Caco-2 (cell line): ENCODE data around the gene EXOC6B. TPM values are rescaled to one million over a fixed set of nuclear protein-coding genes. Genes with fewer than 3 reads are reported as not detected.

Source experiments
- BruUV-seq: library from RNA; stranded (reverse); fragments of 400-500 nt; replicated peaks from 2 replicates; lab custom pipeline; 2021; lab: Mats Ljungman, UMichigan
- CTCF ChIA-PET: fragments of 300-600 bp; sonication (Branson Sonifier 250); formaldehyde crosslinking; loops from one replicate; lab custom pipeline; 2022; ENCODE audit warnings: antibody characterized with exemption; lab: Charles Lee
- POLR2A ChIA-PET: fragments of 300-600 bp; sonication (Branson Sonifier 250); formaldehyde crosslinking; loops from one replicate; lab custom pipeline; 2022; ENCODE audit warnings: antibody characterized with exemption; lab: Charles Lee
- DNase-seq, 2 experiments: peaks; one replicate each; pipeline versions ENCODE4 v3.0.0 to v3.0.0-alpha.2; 2020 to 2022
- H3K27me3 ChIP-seq: replicated peaks from 2 replicates; pipeline ENCODE4 v1.6.0; 2011; ENCODE audit warnings: low read length; ENCODE audit not compliant: control insufficient read depth, insufficient read depth
- H3K36me3 ChIP-seq: 2 replicates; pipeline ENCODE4 v1.5.1; 2011; ENCODE audit warnings: low read length; ENCODE audit not compliant: control insufficient read depth, insufficient read depth
- H3K4me1 ChIP-seq: fragments of 250-450 bp; sonication (Bioruptor Pico); 2 replicates; pipeline ENCODE4 v1.5.1; 2020; ENCODE audit warnings: mild to moderate bottlenecking
- H3K4me3 ChIP-seq: 2 replicates; pipeline ENCODE4 v1.5.1; 2011; ENCODE audit warnings: low read depth, mild to moderate bottlenecking, control low read depth, low read length
- H3K9me3 ChIP-seq: fragments of 250-450 bp; sonication (Bioruptor Pico); 2 replicates; pipeline ENCODE4 v1.5.1; 2020; ENCODE audit warnings: mild to moderate bottlenecking, moderate library complexity
- H3K27ac Mint-ChIP-seq: one replicate; pipeline ENCODE4 v1.8.0; 2022; ENCODE audit warnings: mixed read lengths; ENCODE audit not compliant: unreplicated experiment
- H3K27me3 Mint-ChIP-seq: one replicate; pipeline ENCODE4 v1.8.0; 2022; ENCODE audit warnings: mixed read lengths; ENCODE audit not compliant: insufficient read depth, unreplicated experiment
- H3K36me3 Mint-ChIP-seq: one replicate; pipeline ENCODE4 v1.8.0; 2022; ENCODE audit warnings: mild to moderate bottlenecking, mixed read lengths; ENCODE audit not compliant: insufficient read depth, unreplicated experiment
- H3K4me1 Mint-ChIP-seq: one replicate; pipeline ENCODE4 v1.8.0; 2022; ENCODE audit warnings: low read depth, mixed read lengths; ENCODE audit not compliant: unreplicated experiment
- H3K4me3 Mint-ChIP-seq: one replicate; pipeline ENCODE4 v1.8.0; 2022; ENCODE audit warnings: mild to moderate bottlenecking, moderate library complexity, mixed read lengths; ENCODE audit not compliant: unreplicated experiment
- H3K9me3 Mint-ChIP-seq: one replicate; pipeline ENCODE4 v1.8.0; 2022; ENCODE audit warnings: mixed read lengths; ENCODE audit not compliant: unreplicated experiment
- intact Hi-C: fragments of 100-400 bp; cut with micrococcal nuclease; formaldehyde crosslinking; loops from one replicate; pipeline ENCODE4 v1.10.0; 2022; ENCODE audit not compliant: unreplicated experiment
- total RNA-seq: library from RNA; stranded (reverse); gene quantifications from 2 replicates; pipeline ENCODE4 v1.2.3, GENCODE V29; 2022
- TF ChIP-seq, protein P1 (sequence below), 2 experiments: fragments of 200-600 bp in 1 of 2; IDR thresholded peaks; 1 replicate in 1 of 2; 2 replicates in 1 of 2; pipeline versions ENCODE4 v1.5.1 to v1.8.0; 2011 to 2022; ENCODE audit warnings: antibody characterized with exemption in 1 of 2, control low read depth in 1 of 2, inconsistent platforms in 1 of 2, low read depth in 1 of 2, low read length in 1 of 2, mild to moderate bottlenecking in 1 of 2, moderate library complexity in 1 of 2; ENCODE audit not compliant: insufficient read depth in 1 of 2, severe bottlenecking in 1 of 2, unreplicated experiment in 1 of 2

EXOC6B gene
- total RNA-seq, 1 experiment from 2014 or later, result 36.1 TPM

DNA sequence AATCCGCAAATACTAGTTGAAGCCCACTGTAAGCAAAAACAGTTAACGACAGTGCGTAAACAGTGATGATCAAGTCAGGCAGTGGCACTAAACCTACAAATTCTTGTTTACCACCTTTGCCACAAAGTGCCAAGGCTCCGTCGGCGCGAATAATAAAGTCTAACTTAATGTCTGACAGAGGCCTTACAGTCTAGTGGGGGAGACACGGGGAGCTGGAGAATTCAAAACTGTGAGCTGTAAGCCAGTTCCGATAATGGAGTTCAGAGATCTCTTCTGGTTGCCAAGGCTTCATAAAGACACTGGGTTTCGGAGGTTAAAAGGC is 284 bp upstream of the EXOC6B start:
- POLR2A ChIA-PET, result no interaction called here
- TF ChIP-seq, protein P1, sequence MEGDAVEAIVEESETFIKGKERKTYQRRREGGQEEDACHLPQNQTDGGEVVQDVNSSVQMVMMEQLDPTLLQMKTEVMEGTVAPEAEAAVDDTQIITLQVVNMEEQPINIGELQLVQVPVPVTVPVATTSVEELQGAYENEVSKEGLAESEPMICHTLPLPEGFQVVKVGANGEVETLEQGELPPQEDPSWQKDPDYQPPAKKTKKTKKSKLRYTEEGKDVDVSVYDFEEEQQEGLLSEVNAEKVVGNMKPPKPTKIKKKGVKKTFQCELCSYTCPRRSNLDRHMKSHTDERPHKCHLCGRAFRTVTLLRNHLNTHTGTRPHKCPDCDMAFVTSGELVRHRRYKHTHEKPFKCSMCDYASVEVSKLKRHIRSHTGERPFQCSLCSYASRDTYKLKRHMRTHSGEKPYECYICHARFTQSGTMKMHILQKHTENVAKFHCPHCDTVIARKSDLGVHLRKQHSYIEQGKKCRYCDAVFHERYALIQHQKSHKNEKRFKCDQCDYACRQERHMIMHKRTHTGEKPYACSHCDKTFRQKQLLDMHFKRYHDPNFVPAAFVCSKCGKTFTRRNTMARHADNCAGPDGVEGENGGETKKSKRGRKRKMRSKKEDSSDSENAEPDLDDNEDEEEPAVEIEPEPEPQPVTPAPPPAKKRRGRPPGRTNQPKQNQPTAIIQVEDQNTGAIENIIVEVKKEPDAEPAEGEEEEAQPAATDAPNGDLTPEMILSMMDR (IDR thresholded peaks at IDR 0.05; ENCODE audit: insufficient read depth in 1 of 2, low read depth in 1 of 2, low read length in 1 of 2, severe bottlenecking in 1 of 2, unreplicated experiment in 1 of 2), result no peak
- no peaks in the 10 kb centered on the region for H3K36me3 ChIP-seq
- Mint-ChIP-seq H3K27me3 (no peaks in the 10 kb centered on the region), H3K9me3 (no peaks in the 10 kb centered on the region), H3K36me3 (peaks cover 24% of the 10 kb centered on the region), H3K4me1 (peaks cover 55% of the 10 kb centered on the region), H3K4me3 (peak overlapping the region; percentile 87), H3K27ac (peak overlapping the region; percentile 98)
- CTCF ChIA-PET, result no interaction called here
- H3K27me3 ChIP-seq, result no peaks in the 10 kb centered on the region
- H3K4me1 ChIP-seq, result peaks cover 54% of the 10 kb centered on the region
- DNase-seq, result no peak
- H3K4me3 ChIP-seq, result no peak overlapping the region
- intact Hi-C loops, result loop anchor here (1.0 kb wide), 1 partner anchor 10 kb away; no protein-coding TSS in a partner anchor
- no peaks in the 10 kb centered on the region for H3K9me3 ChIP-seq
- no TSS peak for BruUV-seq

DNA sequence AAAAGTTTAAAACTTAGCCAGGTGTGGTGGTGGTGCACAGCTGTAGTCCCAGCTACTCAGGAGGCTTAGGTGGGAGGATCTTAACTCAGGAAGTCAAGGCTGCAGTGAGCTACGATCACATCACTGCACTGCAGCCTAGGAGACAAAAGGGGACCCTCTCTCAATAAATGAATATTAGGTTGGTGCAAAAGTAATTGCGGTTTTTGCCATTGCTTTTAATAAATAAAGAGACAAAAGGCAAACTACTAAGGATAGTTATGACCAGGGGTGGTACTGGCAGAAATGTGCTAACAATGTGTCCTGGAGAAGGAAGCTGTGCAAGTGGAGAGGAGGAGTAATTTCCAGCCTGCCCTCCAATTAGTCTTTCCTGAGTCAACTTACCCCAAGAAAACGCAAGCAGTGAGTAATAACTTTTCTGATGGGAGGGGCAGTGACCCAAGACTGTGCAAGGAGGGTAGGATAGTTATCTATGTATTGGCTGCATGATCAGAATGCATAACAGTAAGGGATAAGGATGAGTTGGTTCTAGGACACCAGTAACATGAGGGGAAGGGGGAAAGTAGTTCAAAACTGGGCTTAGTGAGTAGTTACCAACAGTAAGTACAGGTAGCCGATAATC is 1.5 kb downstream of the EXOC6B start:
- Mint-ChIP-seq H3K4me1 (peaks cover 46% of the 10 kb centered on the region), H3K9me3 (no peaks in the 10 kb centered on the region), H3K4me3 (peak overlapping the region; percentile 87), H3K27me3 (no peaks in the 10 kb centered on the region), H3K27ac (peak overlapping the region; percentile 98), H3K36me3 (peaks cover 17% of the 10 kb centered on the region)
- BruUV-seq, result no TSS peak
- H3K4me3 ChIP-seq, result peak overlapping the region; percentile 89
- no peaks in the 10 kb centered on the region for H3K27me3 ChIP-seq
- TF ChIP-seq, protein P1 (IDR thresholded peaks at IDR 0.05; ENCODE audit: insufficient read depth in 1 of 2, low read depth in 1 of 2, low read length in 1 of 2, severe bottlenecking in 1 of 2, unreplicated experiment in 1 of 2), result no peak
- ChIA-PET CTCF (interaction anchor here (1.0 to 1.1 kb wide), 2 partner anchors 36 to 38 kb away, joined by 4 to 5 read pairs; no protein-coding TSS in a partner anchor), POLR2A (no interaction called here)
- no peaks in the 10 kb centered on the region for H3K9me3 ChIP-seq
- H3K36me3 ChIP-seq, result no peaks in the 10 kb centered on the region
- intact Hi-C loops, result no loop called here
- no peak for DNase-seq
- H3K4me1 ChIP-seq, result peaks cover 40% of the 10 kb centered on the region

DNA sequence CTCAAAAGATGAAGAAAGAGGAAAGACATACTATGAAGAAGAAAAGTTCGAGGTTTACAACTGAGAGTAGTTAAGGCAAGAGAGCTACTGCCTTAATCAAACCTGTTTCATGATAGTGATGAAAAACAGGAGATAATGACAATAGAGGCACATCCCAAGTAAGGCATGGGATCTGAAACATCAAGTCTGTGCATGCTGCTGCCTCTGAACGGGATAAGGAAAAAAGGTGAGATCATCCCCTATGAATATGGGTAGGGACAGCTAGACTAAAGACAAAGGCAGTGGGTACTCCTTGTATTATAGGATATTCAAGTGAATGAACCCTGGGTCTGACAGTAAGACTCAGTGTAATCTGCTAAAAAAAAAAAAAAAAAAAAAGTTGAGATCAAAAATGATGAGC is 3.0 kb downstream of the EXOC6B start:
- Histone ChIP-seq H3K4me3 (no peak overlapping the region), H3K36me3 (no peaks in the 10 kb centered on the region), H3K4me1 (peaks cover 25% of the 10 kb centered on the region), H3K9me3 (no peaks in the 10 kb centered on the region), H3K27me3 (no peaks in the 10 kb centered on the region)
- Mint-ChIP-seq H3K27ac (no peak overlapping the region), H3K27me3 (no peaks in the 10 kb centered on the region), H3K4me1 (peaks cover 41% of the 10 kb centered on the region), H3K36me3 (peaks cover 20% of the 10 kb centered on the region), H3K4me3 (no peak overlapping the region), H3K9me3 (no peaks in the 10 kb centered on the region)
- ChIA-PET POLR2A (no interaction called here), CTCF (no interaction called here)
- BruUV-seq, result no TSS peak
- intact Hi-C loops, result no loop called here
- no peak for DNase-seq
- TF ChIP-seq, protein P1 (IDR thresholded peaks at IDR 0.05; ENCODE audit: insufficient read depth in 1 of 2, low read depth in 1 of 2, low read length in 1 of 2, severe bottlenecking in 1 of 2, unreplicated experiment in 1 of 2), result no peak
